ENCODE data around the gene CFAP61.
"Not testable (repeated sequence)": the region's sequence is repeated elsewhere in the genome, so short reads cannot be mapped to it uniquely, and the experiment has no call there.

The CFAP61 gene

DNA sequence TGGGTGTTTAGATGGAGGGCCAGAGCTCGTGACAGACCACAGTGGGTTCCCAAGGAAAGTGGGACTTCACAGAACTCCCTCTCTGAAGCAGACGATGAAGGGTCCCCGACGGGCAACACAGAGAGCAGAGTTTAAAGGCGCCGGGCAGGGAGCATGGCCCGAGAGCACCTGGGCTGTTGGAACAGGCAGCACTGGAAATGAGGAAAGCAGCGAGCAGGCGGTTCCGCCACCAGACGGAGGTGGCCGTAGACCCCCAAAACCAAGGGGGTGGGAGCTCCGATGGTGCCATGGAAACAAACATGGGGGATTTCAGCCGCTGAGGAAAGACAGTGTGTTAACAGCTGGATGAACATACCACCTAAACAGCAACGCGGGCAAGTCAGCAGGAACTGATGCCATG lies 288.1 kb downstream of the CFAP61 start:
- DNase-seq, result no peak

DNA sequence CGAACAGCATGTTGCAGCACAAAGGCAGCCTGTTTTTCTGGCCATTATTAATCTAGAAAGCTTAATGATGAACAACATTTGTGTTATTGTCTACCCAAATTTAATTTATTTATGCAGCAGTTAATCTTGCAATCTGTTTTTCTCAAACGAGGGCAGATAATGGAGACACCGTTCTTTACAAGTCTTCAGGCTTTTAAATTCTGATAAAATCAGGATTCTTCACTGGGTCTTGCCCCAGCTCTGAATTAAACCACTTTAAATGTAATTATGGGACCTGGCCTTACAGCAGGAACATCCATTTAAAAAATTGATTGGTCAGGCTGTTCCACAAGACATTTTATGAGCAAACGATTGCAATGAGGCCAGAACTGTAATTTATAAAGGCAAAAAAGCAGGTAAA lies 289.0 kb downstream of the CFAP61 start:
- no peak for DNase-seq

DNA sequence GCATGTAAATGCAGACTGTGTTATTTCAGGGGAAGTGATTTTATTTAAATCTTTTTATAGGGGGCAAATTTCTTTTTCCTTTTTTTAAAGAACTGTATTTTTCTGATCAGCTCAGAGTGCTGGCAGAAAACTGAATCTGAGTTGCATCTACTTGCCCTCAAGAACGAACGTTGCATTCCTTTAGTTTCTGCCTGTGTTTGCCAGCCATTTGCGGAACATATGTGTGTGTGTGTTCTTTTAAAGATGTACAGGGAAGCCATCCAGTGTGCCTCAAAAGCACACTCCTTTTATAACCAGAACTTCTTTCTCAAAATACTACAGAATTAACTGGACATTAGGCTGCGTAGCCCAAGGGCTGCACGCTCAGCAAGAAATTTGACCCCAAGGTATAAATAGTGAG lies 289.7 kb downstream of the CFAP61 start:
- no peak for DNase-seq

GRCh38 chr20:20343932-20344331 lies 291.6 kb downstream of the CFAP61 start:
- DNase-seq, result no peak

- no peak for DNase-seq
These were observed 292.1 kb downstream of the CFAP61 start for GRCh38 chr20:20344476-20344875.

DNA sequence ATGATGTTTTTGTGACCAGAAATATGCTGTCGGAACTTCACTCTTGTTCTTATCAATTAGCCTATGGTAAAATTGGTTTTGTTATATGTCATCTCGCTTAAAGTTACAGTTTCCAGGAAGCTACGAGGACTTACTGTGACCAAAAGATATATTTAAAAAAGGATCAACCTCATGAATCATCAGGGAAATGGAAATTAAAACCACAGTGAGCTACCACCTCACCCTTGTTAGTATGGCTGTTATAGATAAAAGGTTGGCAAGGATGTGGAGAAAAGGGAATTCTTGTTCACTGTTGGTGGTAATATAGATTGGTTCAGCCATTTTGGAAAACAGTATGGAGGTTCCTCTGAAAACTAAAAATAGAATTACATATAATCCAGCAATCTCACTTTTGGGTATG lies 301.2 kb downstream of the CFAP61 start:
- no peak for DNase-seq

GRCh38 chr20:20355503-20355902 lies 303.2 kb downstream of the CFAP61 start:
- not testable (repeated sequence) for DNase-seq

- no peak for DNase-seq
These were observed 306.5 kb downstream of the CFAP61 start for GRCh38 chr20:20358801-20359200.

GRCh38 chr20:20359628-20360027 lies 307.3 kb downstream of the CFAP61 start:
- no peak for DNase-seq

DNA sequence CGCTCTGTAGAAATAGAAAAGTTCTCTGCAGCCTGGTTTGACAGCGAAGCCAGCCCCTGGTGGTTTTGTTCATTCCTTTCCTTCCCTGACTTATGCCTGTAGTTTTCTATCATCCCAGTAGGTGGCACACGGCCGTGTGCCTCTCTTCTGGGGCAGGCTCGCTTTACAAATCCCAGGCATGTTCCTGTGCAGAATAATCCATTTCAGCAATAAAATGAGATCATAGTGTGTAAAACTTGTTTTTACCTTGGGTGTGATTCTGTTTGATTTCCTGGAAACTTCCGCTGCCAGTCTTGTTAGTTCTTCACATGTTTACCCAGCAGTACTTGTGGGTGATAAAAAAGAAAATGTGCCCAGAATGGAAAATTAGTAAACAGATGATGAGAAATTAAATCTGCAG lies 308.1 kb downstream of the CFAP61 start:
- DNase-seq, result no peak

DNA sequence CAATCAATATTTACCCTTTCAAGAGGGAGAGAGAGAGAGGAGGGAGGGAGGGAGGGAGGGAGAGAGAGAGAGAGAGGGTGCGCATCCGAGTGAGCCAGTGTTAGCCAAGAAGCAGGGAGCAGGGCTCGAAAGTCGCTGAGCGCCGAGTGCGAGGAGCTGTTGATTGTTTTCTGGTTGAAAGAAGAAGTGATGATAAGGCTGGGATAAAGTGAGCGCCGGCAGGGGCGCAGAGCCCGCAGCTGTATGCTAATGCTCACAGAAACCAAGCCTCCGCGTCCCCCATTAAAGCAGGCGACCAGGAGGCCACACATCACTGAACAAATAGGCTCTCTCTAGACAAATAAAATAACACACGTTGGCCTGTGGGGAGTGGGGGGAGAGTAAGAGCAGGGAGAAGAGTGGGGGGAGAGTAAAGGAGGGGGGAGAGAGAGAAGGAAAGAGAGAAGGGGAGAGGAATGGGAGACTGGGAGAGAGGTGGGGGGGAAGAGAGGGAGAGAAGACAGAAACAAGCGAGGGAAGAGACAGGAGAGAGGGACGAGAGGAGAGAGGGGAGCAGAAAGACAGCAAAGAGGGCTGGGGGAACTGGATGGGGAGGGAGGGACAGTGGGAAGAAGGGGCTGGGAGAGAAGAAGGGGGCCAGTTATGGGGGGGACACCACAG lies 310.6 kb downstream of the CFAP61 start:
- no peak for DNase-seq

DNA sequence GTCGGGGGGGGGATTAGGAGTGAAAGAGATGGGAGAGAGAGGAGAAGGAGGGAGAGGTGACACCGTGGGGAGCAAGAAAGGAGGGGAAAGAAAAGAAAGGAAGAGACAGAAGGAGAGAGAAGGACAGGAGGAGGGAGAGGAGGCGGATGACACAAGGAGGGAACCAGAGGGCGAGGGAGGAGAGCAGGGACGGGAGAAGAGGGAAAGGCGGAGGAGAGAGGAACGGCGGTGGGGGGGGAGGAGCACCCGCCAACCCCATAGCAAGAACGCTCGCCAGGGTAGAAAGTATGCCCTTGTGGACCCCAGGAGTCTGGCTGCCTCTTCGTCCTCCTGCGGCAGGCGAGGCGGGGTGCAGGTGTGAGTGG lies 311.1 kb downstream of the CFAP61 start:
- DNase-seq, result no peak

- no peak for DNase-seq
These were observed 311.7 kb downstream of the CFAP61 start for GRCh38 chr20:20363799-20364592.

DNA sequence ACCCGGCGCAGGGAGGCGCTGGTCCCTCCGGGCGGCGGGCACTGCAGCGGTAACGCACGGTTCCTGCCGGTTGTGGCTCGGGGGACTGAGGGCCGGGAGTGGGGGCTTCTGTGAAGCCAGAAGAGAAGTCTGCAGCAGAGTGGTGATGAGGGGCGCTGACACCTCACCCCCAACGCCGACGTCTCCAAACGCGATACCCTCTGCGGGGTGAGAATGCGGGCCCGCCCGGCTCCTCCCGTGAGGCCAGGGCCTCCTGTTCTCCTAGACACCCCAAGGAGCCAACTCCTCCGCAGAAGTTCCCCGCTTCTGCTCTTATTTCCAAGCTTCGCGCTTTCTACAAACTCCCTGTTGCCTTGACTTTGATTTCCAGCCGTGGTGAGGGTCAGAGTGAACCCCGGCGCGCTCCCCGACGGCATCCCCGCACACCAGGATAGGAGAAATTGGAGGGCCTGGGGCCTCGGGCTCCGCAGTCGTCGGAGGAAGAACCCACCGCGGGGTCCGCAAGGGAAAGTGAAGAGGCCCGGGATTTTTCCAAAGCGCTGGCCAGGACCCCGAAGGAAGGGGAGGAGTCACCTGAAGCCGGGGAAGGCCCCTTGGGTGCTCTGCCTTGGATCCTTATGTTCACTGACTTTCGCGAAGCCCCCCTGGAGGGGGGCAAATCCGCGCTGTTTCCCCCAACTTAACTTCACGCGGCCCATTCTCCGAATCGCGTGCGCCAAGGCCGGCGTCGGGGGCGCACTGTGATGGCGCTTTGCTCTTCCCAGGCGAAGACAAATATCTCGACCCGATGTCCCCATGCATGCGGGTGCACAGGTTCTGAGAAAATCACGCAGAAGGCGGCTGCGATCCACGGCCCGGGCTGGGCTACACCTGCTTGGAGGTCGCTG lies 312.5 kb downstream of the CFAP61 start:
- no peak for DNase-seq

- no peak for DNase-seq
These were observed 313.3 kb downstream of the CFAP61 start for GRCh38 chr20:20365480-20366161.

DNA sequence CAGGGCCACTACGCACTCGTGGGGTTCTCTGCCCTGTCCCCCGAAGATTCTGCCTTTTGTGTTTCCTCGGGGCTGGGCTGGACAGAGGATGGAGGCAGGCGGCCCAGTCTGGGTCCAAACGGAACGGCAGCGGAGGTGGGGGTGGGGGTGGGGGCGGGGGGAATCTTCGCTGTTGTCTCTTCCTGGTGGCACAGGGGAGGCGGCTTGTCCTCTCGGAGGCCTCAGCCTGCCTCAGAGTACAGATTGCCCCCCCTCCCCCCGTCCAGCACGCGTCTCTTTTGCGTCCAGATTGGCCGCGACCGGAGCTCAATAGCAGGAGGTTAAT lies 314.2 kb downstream of the CFAP61 start:
- no peak for DNase-seq

DNA sequence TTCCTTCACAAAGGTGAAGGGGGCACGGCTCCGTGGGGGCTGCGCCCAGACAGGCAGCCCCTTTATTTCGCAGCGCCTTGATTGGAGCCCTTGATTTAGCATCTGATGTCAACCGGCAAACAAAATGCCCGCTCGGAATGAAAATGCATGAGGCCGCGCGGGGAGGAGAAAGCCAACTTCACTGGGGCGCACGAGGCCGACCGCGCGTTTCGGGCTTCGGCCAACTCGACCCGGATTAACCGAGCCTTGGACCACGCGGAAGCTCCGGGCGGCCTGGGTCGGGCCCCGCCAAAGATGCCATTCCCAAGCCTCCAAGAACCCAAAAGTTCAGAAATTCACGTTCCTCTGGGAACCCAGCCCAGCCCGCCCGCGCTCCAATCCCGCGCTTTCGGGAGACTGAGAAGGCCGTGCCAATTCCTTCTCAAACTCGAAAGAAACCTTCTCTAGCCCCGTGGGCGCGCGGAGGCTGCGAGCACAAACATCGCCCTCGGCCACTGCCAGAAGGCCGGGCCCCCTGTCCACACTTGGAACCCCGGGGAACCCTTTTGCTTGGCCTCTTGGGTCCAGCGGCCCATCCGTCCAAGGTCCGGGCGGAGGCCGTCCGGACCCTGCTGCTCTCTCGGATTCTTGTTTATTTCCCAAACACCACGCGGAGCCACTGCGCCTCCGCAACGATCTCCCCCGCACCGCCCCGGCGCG lies 314.7 kb downstream of the CFAP61 start:
- DNase-seq, result no peak

DNA sequence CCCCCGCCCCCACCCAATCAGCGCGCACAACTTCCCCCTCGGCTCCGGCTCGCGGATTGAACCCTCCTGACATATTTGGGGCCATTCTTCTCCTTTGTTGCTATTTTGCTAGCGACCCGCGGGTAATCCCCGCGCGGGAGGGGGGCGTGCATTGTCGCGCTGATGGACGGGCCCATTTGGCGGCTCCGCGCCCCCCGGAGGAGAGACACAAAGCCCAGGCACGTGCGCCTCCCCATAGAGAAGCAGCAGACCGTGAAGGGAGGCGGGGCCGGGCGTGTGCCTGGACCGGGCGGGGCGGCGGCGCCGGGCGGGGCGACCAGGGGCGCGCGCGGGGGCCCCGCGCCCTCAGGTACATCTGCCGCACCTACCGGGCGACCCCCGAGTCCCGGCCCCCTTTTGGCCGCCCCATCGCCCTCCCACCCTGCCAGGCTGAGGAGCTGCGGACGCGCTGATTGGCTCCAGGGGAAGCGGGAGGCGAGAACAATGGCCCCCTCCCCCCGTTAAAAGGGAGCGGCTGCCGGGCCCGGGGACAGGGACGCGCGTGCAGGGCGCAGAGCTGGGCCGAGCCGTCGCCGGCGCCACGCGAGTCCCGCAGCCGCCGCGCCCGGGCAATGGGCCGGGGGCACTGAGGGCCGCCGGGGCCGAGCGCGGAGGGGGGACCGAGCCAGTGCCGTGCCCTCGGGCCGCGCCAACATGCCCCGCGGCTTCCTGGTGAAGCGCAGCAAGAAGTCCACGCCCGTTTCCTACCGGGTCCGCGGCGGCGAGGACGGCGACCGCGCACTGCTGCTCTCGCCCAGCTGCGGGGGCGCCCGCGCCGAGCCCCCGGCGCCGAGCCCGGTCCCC lies 315.5 kb downstream of the CFAP61 start, which contains the start of gene INSM1:
Gene INSM1 (plus strand): TSS at position 530 of the 843 bp plus-strand sequence. CDS start 164 bp downstream, at position 694.
- DNase-seq, result no peak

DNA sequence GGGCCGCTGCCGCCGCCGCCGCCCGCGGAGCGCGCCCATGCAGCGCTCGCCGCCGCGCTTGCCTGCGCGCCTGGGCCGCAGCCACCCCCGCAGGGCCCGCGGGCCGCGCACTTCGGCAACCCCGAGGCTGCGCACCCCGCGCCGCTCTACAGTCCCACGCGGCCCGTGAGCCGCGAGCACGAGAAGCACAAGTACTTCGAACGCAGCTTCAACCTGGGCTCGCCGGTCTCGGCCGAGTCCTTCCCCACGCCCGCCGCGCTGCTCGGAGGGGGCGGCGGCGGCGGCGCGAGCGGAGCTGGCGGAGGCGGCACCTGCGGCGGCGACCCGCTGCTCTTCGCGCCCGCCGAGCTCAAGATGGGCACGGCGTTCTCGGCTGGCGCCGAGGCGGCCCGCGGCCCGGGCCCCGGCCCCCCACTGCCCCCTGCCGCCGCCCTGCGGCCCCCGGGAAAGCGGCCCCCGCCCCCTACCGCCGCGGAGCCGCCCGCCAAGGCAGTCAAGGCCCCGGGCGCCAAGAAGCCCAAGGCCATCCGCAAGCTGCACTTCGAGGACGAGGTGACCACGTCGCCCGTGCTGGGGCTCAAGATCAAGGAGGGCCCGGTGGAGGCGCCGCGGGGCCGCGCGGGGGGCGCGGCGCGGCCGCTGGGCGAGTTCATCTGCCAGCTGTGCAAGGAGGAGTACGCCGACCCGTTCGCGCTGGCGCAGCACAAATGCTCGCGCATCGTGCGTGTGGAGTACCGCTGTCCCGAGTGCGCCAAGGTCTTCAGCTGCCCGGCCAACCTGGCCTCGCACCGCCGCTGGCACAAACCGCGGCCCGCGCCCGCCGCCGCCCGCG lies 316.3 kb downstream of the CFAP61 start:
- DNase-seq, result no peak

Data from effector CD8-positive, alpha-beta T cell (primary cell).